ENCODE measurements around the gene RPL39L. TPM values are rescaled to one million over a fixed set of nuclear protein-coding genes. Genes with fewer than 3 reads are reported as not detected.
A peak's percentile ranks its signal among the peaks of the same experiment; 100 is the strongest.

RPL39L gene
- total RNA-seq, 1 donor from 2014 or later: 10.5 TPM

- H3K9me3 Mint-ChIP-seq (ENCODE audit: low read depth): no peaks in the 10 kb centered on the region
- DNase-seq (ENCODE audit: low spot score, unreplicated experiment): no peak
- no peak for TF ChIP-seq CTCF (IDR thresholded peaks at IDR 0.05; ENCODE audit: unreplicated experiment)
- H3K36me3 Mint-ChIP-seq (ENCODE audit: insufficient read depth): peaks cover 10% of the 10 kb centered on the region
- H3K4me3 Mint-ChIP-seq (ENCODE audit: low read depth): no peak overlapping the region
- H3K4me1 Mint-ChIP-seq (ENCODE audit: low read depth): no peaks in the 10 kb centered on the region
- peak overlapping the region; percentile 42 for H3K27ac Mint-ChIP-seq
- no peaks in the 10 kb centered on the region for H3K27me3 Mint-ChIP-seq
These were observed 59.9 kb downstream of the RPL39L start for GRCh38 chr3:187079090-187080022.

GRCh38 chr3:187077537-187077936 is 61.8 kb downstream of the RPL39L start:
- no peak overlapping the region for H3K27ac Mint-ChIP-seq
- H3K4me3 Mint-ChIP-seq (ENCODE audit: low read depth): no peak overlapping the region
- no peak for DNase-seq (ENCODE audit: low spot score, unreplicated experiment)
- H3K27me3 Mint-ChIP-seq: no peaks in the 10 kb centered on the region
- no peaks in the 10 kb centered on the region for H3K9me3 Mint-ChIP-seq (ENCODE audit: low read depth)
- no peak for TF ChIP-seq CTCF (IDR thresholded peaks at IDR 0.05; ENCODE audit: unreplicated experiment)
- H3K36me3 Mint-ChIP-seq (ENCODE audit: insufficient read depth): peaks cover 15% of the 10 kb centered on the region
- no peaks in the 10 kb centered on the region for H3K4me1 Mint-ChIP-seq (ENCODE audit: low read depth)

GRCh38 chr3:187077085-187077484 is 62.2 kb downstream of the RPL39L start:
- TF ChIP-seq CTCF (IDR thresholded peaks at IDR 0.05; ENCODE audit: unreplicated experiment): no peak
- Mint-ChIP-seq H3K27me3 (no peaks in the 10 kb centered on the region), H3K4me1 (ENCODE audit: low read depth) (no peaks in the 10 kb centered on the region), H3K36me3 (ENCODE audit: insufficient read depth) (peaks cover 15% of the 10 kb centered on the region), H3K4me3 (ENCODE audit: low read depth) (no peak overlapping the region), H3K9me3 (ENCODE audit: low read depth) (no peaks in the 10 kb centered on the region), H3K27ac (no peak overlapping the region)
- DNase-seq (ENCODE audit: low spot score, unreplicated experiment): no peak

GRCh38 chr3:187076297-187076696 is 63.0 kb downstream of the RPL39L start:
- Mint-ChIP-seq H3K9me3 (ENCODE audit: low read depth) (no peaks in the 10 kb centered on the region), H3K4me1 (ENCODE audit: low read depth) (no peaks in the 10 kb centered on the region), H3K36me3 (ENCODE audit: insufficient read depth) (peaks cover 16% of the 10 kb centered on the region), H3K4me3 (ENCODE audit: low read depth) (no peak overlapping the region), H3K27ac (peak overlapping the region; percentile 65), H3K27me3 (no peaks in the 10 kb centered on the region)
- TF ChIP-seq CTCF (IDR thresholded peaks at IDR 0.05; ENCODE audit: unreplicated experiment): no peak
- DNase-seq (ENCODE audit: low spot score, unreplicated experiment): no peak

GRCh38 chr3:187074846-187075245 is 64.5 kb downstream of the RPL39L start:
- H3K9me3 Mint-ChIP-seq (ENCODE audit: low read depth): peaks cover under 1% of the 10 kb centered on the region

More at GRCh38 chr3:187074846-187075245, 64.5 kb downstream of the RPL39L start:
- no peak for DNase-seq (ENCODE audit: low spot score, unreplicated experiment)
- no peak overlapping the region for H3K27ac Mint-ChIP-seq
- peaks cover 22% of the 10 kb centered on the region for H3K36me3 Mint-ChIP-seq (ENCODE audit: insufficient read depth)
- H3K27me3 Mint-ChIP-seq: no peaks in the 10 kb centered on the region
- no peak for TF ChIP-seq CTCF (IDR thresholded peaks at IDR 0.05; ENCODE audit: unreplicated experiment)
- H3K4me3 Mint-ChIP-seq (ENCODE audit: low read depth): no peak overlapping the region
- no peaks in the 10 kb centered on the region for H3K4me1 Mint-ChIP-seq (ENCODE audit: low read depth)

Measured in progenitor cell of endocrine pancreas (in vitro differentiated cells).